Loucy (cell line): ENCODE data around the gene GRM5.

Source experiments
- EZH2phosphoT487 ChIP-seq: fragments of 200-600 bp; IDR thresholded peaks from 2 replicates; pipeline ENCODE4 v1.6.1; 2018; ENCODE audit warnings: antibody characterized with exemption, mild to moderate bottlenecking, moderate library complexity, borderline replicate concordance
- TF ChIP-seq, protein P1 (sequence below): fragments of 200-600 bp; sonication (generic); conservative IDR thresholded peaks from 2 replicates; pipeline ENCODE4 v1.5.1; 2014; ENCODE audit warnings: mild to moderate bottlenecking, antibody characterized with exemption, low read length

DNA sequence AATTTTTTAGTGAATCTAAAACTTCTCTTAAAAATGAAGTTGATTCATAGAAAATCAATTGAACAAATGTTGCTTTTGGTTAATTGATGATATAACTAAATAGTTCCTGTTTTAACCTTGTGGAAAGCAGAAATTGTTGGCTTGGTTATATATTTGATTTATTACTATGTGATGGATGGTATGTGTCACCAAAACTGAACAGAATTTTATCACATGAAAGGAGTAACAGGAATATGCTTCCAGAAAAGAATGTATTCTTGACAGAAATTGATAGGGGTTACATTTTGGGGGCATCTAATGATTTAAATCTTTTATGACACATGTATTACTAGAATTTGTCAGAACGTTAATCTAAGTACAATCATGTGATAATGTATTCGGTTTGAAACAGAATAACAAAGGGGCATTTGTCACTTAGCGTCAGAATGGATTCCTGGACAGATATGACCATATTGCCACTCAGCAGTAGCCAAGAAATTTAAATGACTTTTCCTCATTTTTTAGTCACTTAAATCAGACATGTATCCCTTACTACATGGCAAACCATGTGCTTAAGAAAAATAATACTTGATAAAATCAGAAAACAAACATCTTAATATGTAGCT is 295.2 kb downstream of the GRM5 start:
- TF ChIP-seq, protein P1, sequence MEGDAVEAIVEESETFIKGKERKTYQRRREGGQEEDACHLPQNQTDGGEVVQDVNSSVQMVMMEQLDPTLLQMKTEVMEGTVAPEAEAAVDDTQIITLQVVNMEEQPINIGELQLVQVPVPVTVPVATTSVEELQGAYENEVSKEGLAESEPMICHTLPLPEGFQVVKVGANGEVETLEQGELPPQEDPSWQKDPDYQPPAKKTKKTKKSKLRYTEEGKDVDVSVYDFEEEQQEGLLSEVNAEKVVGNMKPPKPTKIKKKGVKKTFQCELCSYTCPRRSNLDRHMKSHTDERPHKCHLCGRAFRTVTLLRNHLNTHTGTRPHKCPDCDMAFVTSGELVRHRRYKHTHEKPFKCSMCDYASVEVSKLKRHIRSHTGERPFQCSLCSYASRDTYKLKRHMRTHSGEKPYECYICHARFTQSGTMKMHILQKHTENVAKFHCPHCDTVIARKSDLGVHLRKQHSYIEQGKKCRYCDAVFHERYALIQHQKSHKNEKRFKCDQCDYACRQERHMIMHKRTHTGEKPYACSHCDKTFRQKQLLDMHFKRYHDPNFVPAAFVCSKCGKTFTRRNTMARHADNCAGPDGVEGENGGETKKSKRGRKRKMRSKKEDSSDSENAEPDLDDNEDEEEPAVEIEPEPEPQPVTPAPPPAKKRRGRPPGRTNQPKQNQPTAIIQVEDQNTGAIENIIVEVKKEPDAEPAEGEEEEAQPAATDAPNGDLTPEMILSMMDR, result no peak
- no peak for TF ChIP-seq EZH2phosphoT487
